H9 (cell line): ENCODE results near the gene HIVEP1. TPM values are rescaled to one million over a fixed set of nuclear protein-coding genes. Genes with fewer than 3 reads are reported as not detected.

Experiments used
- DNase-seq: peaks from one replicate; pipeline ENCODE4 v3.0.0-alpha.2; 2017
- H2AFZ ChIP-seq: one replicate; pipeline ENCODE4 v1.6.1; 2013; ENCODE audit warnings: mild to moderate bottlenecking, low read length, control low read depth, moderate library complexity
- H2AK5ac ChIP-seq: 2 replicates; pipeline ENCODE4 v1.6.1; 2013; ENCODE audit warnings: low read length, control low read depth, mixed read lengths; ENCODE audit not compliant: insufficient read length
- H2BK120ac ChIP-seq: one replicate; pipeline ENCODE4 v1.6.1; 2013; ENCODE audit warnings: low read depth, mild to moderate bottlenecking, low read length, control low read depth, inconsistent platforms; ENCODE audit not compliant: poor library complexity, severe bottlenecking
- H2BK12ac ChIP-seq: 2 replicates; pipeline ENCODE4 v1.6.1; 2013; ENCODE audit warnings: low read length, control low read depth, mixed read lengths, low read depth; ENCODE audit not compliant: insufficient read length
- H2BK15ac ChIP-seq: 2 replicates; pipeline ENCODE4 v1.6.1; 2013; ENCODE audit warnings: low read depth, low read length, control low read depth
- H2BK20ac ChIP-seq: one replicate; pipeline ENCODE4 v1.6.1; 2013; ENCODE audit warnings: low read depth, mild to moderate bottlenecking, low read length, control low read depth, inconsistent platforms; ENCODE audit not compliant: poor library complexity, severe bottlenecking
- H2BK5ac ChIP-seq: 2 replicates; pipeline ENCODE4 v1.6.1; 2013; ENCODE audit warnings: low read length, control low read depth, mixed read lengths; ENCODE audit not compliant: insufficient read length
- H3K14ac ChIP-seq: 2 replicates; pipeline ENCODE4 v1.6.1; 2013; ENCODE audit warnings: low read length, control low read depth; ENCODE audit not compliant: insufficient read depth
- H3K18ac ChIP-seq: 2 replicates; pipeline ENCODE4 v1.6.1; 2013; ENCODE audit warnings: low read depth, mild to moderate bottlenecking, mixed read lengths, low read length, control low read depth; ENCODE audit not compliant: insufficient read length
- H3K23ac ChIP-seq: 2 replicates; pipeline ENCODE4 v1.6.1; 2013; ENCODE audit warnings: low read length, control low read depth, mixed read lengths, low read depth; ENCODE audit not compliant: insufficient read length
- H3K23me2 ChIP-seq: 2 replicates; pipeline ENCODE4 v1.6.1; 2013; ENCODE audit warnings: low read depth, mild to moderate bottlenecking, mixed read lengths, low read length, control low read depth; ENCODE audit not compliant: insufficient read length, poor library complexity, severe bottlenecking
- H3K27ac ChIP-seq: 2 replicates; pipeline ENCODE4 v1.5.1; 2013; ENCODE audit warnings: low read length, control low read depth, mixed read lengths, low read depth; ENCODE audit not compliant: insufficient read length
- H3K27me3 ChIP-seq: 2 replicates; pipeline ENCODE4 v1.6.1; 2013; ENCODE audit warnings: low read length, control low read depth, inconsistent platforms; ENCODE audit not compliant: insufficient read depth
- H3K4ac ChIP-seq: 2 replicates; pipeline ENCODE4 v1.6.1; 2013; ENCODE audit warnings: low read depth, mild to moderate bottlenecking, control low read depth, inconsistent platforms, low read length, moderate library complexity
- H3K4me1 ChIP-seq: 2 replicates; pipeline ENCODE4 v1.6.1; 2013; ENCODE audit warnings: low read length, control low read depth, inconsistent platforms; ENCODE audit not compliant: insufficient read depth
- H3K4me2 ChIP-seq: 2 replicates; pipeline ENCODE4 v1.6.1; 2013; ENCODE audit warnings: low read length, control low read depth, mixed read lengths; ENCODE audit not compliant: insufficient read length, insufficient read depth
- H3K56ac ChIP-seq: 2 replicates; pipeline ENCODE4 v1.6.1; 2013; ENCODE audit warnings: low read depth, mild to moderate bottlenecking, mixed read lengths, low read length, control low read depth; ENCODE audit not compliant: insufficient read length
- H3K79me1 ChIP-seq: 2 replicates; pipeline ENCODE4 v1.6.1; 2013; ENCODE audit warnings: low read depth, mild to moderate bottlenecking, moderate library complexity, low read length, control low read depth, inconsistent platforms; ENCODE audit not compliant: insufficient read depth, poor library complexity, severe bottlenecking
- H3K79me2 ChIP-seq: 2 replicates; pipeline ENCODE4 v1.6.1; 2013; ENCODE audit warnings: low read length, control low read depth, inconsistent platforms; ENCODE audit not compliant: insufficient read depth
- H3K9ac ChIP-seq: 2 replicates; pipeline ENCODE4 v1.6.1; 2013; ENCODE audit warnings: low read length, control low read depth, mixed read lengths; ENCODE audit not compliant: insufficient read length; ENCODE audit errors: extremely low read depth
- H3K9me3 ChIP-seq: one replicate; pipeline ENCODE4 v1.6.1; 2013; ENCODE audit warnings: low read depth, low read length, inconsistent platforms; ENCODE audit not compliant: control insufficient read depth
- H3T11ph ChIP-seq: one replicate; pipeline ENCODE4 v1.6.1; 2013; ENCODE audit warnings: mild to moderate bottlenecking, low read length, control low read depth, inconsistent platforms
- H4K20me1 ChIP-seq: one replicate; pipeline ENCODE4 v1.6.1; 2013; ENCODE audit not compliant: control insufficient read depth, insufficient read length, insufficient read depth
- H4K5ac ChIP-seq: 2 replicates; pipeline ENCODE4 v1.6.1; 2013; ENCODE audit warnings: low read depth, mild to moderate bottlenecking, mixed read lengths, low read length, control low read depth; ENCODE audit not compliant: insufficient read length
- H4K8ac ChIP-seq: replicated peaks from 2 replicates; pipeline ENCODE4 v1.6.1; 2013; ENCODE audit warnings: low read length, control low read depth, mixed read lengths, low read depth; ENCODE audit not compliant: insufficient read length
- H4K91ac ChIP-seq: 2 replicates; pipeline ENCODE4 v1.6.1; 2013; ENCODE audit warnings: low read depth, mild to moderate bottlenecking, moderate library complexity, mixed read lengths, low read length, control low read depth; ENCODE audit not compliant: insufficient read length
- H3K27ac Mint-ChIP-seq, 3 experiments: 2 replicates in 2 of 3; 3 replicates in 1 of 3; pipeline ENCODE4 v1.8.0; 2020 to 2021; ENCODE audit warnings: mixed read lengths in 3 of 3, mild to moderate bottlenecking in 1 of 3, moderate library complexity in 1 of 3
- H3K27me3 Mint-ChIP-seq: 2 replicates; pipeline ENCODE4 v1.8.0; 2021; ENCODE audit warnings: low read depth, mild to moderate bottlenecking, moderate library complexity, mixed read lengths
- H3K36me3 Mint-ChIP-seq, 3 experiments: 2 replicates in 2 of 3; 3 replicates in 1 of 3; pipeline ENCODE4 v1.8.0; 2020 to 2021; ENCODE audit warnings: low read depth in 3 of 3, mixed read lengths in 3 of 3; ENCODE audit not compliant: insufficient read depth in 1 of 3
- H3K4me1 Mint-ChIP-seq, 2 experiments: 2 replicates each; pipeline ENCODE4 v1.8.0; 2020; ENCODE audit warnings: mixed read lengths in 2 of 2
- H3K4me3 Mint-ChIP-seq, 2 experiments: 2 replicates in 1 of 2; 3 replicates in 1 of 2; pipeline ENCODE4 v1.8.0; 2020 to 2021; ENCODE audit warnings: mild to moderate bottlenecking in 2 of 2, mixed read lengths in 2 of 2, moderate library complexity in 1 of 2
- H3K9me3 Mint-ChIP-seq, 2 experiments: 2 replicates in 1 of 2; 3 replicates in 1 of 2; pipeline ENCODE4 v1.8.0; 2020; ENCODE audit warnings: mild to moderate bottlenecking in 2 of 2, mixed read lengths in 2 of 2, moderate library complexity in 1 of 2
- WGBS: extraction: QIAGEN DNeasy Blood & Tissue Kit; methylation state at CpG from one replicate; pipeline ENCODE4 v1.1.7; 2013; ENCODE audit warnings: missing lambda C conversion rate, low lambda C conversion rate, mixed read lengths; ENCODE audit not compliant: insufficient read length; ENCODE audit errors: extremely low coverage; 5-methylcytosine and 5-hydroxymethylcytosine counted together
- total RNA-seq: library from RNA; stranded (reverse); gene quantifications from 2 replicates; pipeline ENCODE4 v1.2.1, GENCODE V29; 2021
- TF ChIP-seq, protein P1 (sequence below): fragments of 200-600 bp; sonication (generic); conservative IDR thresholded peaks from 3 replicates; pipeline ENCODE4 v1.8.0; 2021; ENCODE audit warnings: antibody characterized with exemption, mild to moderate bottlenecking

Gene HIVEP1
- total RNA-seq, 1 experiment from 2014 or later = 44.2 TPM

- no peaks in the 10 kb centered on the region for H3K23me2 ChIP-seq
- Mint-ChIP-seq H3K4me1 (peaks cover 7% of the 10 kb centered on the region in 2 experiments), H3K27me3 (no peaks in the 10 kb centered on the region), H3K27ac (no peak overlapping the region), H3K36me3 (peaks cover 64 to 73% (median 69%) of the 10 kb centered on the region in 3 experiments), H3K4me3 (no peak overlapping the region), H3K9me3 (peaks cover 39 to 41% of the 10 kb centered on the region in 2 experiments)
- no peak for DNase-seq
- H3T11ph ChIP-seq = no peak overlapping the region
- H2BK20ac ChIP-seq = no peak overlapping the region
- H2BK5ac ChIP-seq = no peak overlapping the region
- H2AK5ac ChIP-seq = no peak overlapping the region
- H4K91ac ChIP-seq = no peak overlapping the region
- no peak overlapping the region for H4K8ac ChIP-seq
- H3K27ac ChIP-seq = no peak overlapping the region
- H3K4ac ChIP-seq = no peak overlapping the region
- H3K79me2 ChIP-seq = no peaks in the 10 kb centered on the region
- H2BK12ac ChIP-seq = no peak overlapping the region
- no peak overlapping the region for H4K5ac ChIP-seq
- H3K18ac ChIP-seq = no peak overlapping the region
- H3K4me1 ChIP-seq = no peaks in the 10 kb centered on the region
- no peak overlapping the region for H2BK120ac ChIP-seq
- no peak overlapping the region for H3K14ac ChIP-seq
- TF ChIP-seq, protein P1, sequence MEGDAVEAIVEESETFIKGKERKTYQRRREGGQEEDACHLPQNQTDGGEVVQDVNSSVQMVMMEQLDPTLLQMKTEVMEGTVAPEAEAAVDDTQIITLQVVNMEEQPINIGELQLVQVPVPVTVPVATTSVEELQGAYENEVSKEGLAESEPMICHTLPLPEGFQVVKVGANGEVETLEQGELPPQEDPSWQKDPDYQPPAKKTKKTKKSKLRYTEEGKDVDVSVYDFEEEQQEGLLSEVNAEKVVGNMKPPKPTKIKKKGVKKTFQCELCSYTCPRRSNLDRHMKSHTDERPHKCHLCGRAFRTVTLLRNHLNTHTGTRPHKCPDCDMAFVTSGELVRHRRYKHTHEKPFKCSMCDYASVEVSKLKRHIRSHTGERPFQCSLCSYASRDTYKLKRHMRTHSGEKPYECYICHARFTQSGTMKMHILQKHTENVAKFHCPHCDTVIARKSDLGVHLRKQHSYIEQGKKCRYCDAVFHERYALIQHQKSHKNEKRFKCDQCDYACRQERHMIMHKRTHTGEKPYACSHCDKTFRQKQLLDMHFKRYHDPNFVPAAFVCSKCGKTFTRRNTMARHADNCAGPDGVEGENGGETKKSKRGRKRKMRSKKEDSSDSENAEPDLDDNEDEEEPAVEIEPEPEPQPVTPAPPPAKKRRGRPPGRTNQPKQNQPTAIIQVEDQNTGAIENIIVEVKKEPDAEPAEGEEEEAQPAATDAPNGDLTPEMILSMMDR = no peak
- H2BK15ac ChIP-seq = no peak overlapping the region
- no peak overlapping the region for H3K56ac ChIP-seq
- no peak overlapping the region for H3K23ac ChIP-seq
- H3K9me3 ChIP-seq = peaks cover 14% of the 10 kb centered on the region
- no peaks in the 10 kb centered on the region for H3K79me1 ChIP-seq
- H3K9ac ChIP-seq = no peak overlapping the region
- H3K27me3 ChIP-seq = no peaks in the 10 kb centered on the region
- H3K4me2 ChIP-seq = no peak overlapping the region
- WGBS = no CpG with 5 or more reads among the region's 4 CpGs
- H2AFZ ChIP-seq = no peak overlapping the region
- no peaks in the 10 kb centered on the region for H4K20me1 ChIP-seq
Measured at GRCh38 chr6:12138936-12139335, 126.8 kb downstream of the HIVEP1 start.
